ENCODE results near the gene ZNF91. TPM values are rescaled to one million over a fixed set of nuclear protein-coding genes. Genes with fewer than 3 reads are reported as not detected.

ZNF91 gene
- total RNA-seq, 1 experiment from 2014 or later = 43.5 TPM

GRCh38 chr19:23351806-23352205 lies 43.5 kb downstream of the ZNF91 start:
- no peak overlapping the region for H3K4me3 Mint-ChIP-seq
- H2AFZ ChIP-seq (ENCODE audit: low read length) = no peak overlapping the region
- no peak overlapping the region for H3K9ac ChIP-seq (ENCODE audit: extremely low read depth, insufficient read length, low read length)
- no peak overlapping the region for H3K14ac ChIP-seq (ENCODE audit: insufficient read depth, low read length)
- H2BK20ac ChIP-seq (ENCODE audit: low read depth, low read length, poor library complexity, severe bottlenecking) = no peak overlapping the region
- DNase-seq = no peak
- peaks cover 5% of the 10 kb centered on the region; the same call in 1 of the 2 replicates for H3K79me2 ChIP-seq (ENCODE audit: insufficient read depth, low read length)
- H3K79me1 ChIP-seq (ENCODE audit: insufficient read depth, low read depth, low read length, poor library complexity, severe bottlenecking) = peaks cover 6% of the 10 kb centered on the region
- no peak overlapping the region for H3K4me2 ChIP-seq (ENCODE audit: insufficient read depth, insufficient read length, low read length)
- peaks cover 89 to 99% (median 93%) of the 10 kb centered on the region in 3 experiments for H3K36me3 Mint-ChIP-seq (ENCODE audit: insufficient read depth in 1 of 3, low read depth in 3 of 3)
- no peak overlapping the region for H3K56ac ChIP-seq (ENCODE audit: insufficient read length, low read depth, low read length)
- no CpG with 5 or more reads among the region's 4 CpGs for WGBS (ENCODE audit: extremely low coverage, insufficient read length, low lambda C conversion rate)
- peaks cover 91 to 95% of the 10 kb centered on the region in 2 experiments for H3K9me3 Mint-ChIP-seq
- H4K20me1 ChIP-seq (ENCODE audit: control insufficient read depth, insufficient read depth, insufficient read length) = no peaks in the 10 kb centered on the region
- no peak overlapping the region for H4K91ac ChIP-seq (ENCODE audit: insufficient read length, low read depth, low read length)
- no peaks in the 10 kb centered on the region for H3K4me1 Mint-ChIP-seq
- no peak overlapping the region for H3K27ac Mint-ChIP-seq
- no peak for TF ChIP-seq CTCF (conservative IDR thresholded peaks at IDR 0.05)
- H3K4me1 ChIP-seq (ENCODE audit: insufficient read depth, low read length) = no peaks in the 10 kb centered on the region
- no peak overlapping the region for H2BK12ac ChIP-seq (ENCODE audit: insufficient read length, low read depth, low read length)
- no peak overlapping the region for H3K23ac ChIP-seq (ENCODE audit: insufficient read length, low read depth, low read length)
- H2AK5ac ChIP-seq (ENCODE audit: insufficient read length, low read length) = no peak overlapping the region
- no peaks in the 10 kb centered on the region for H3K23me2 ChIP-seq (ENCODE audit: insufficient read length, low read depth, low read length, poor library complexity, severe bottlenecking)
- H4K8ac ChIP-seq (replicated peaks; ENCODE audit: insufficient read length, low read depth, low read length) = no peak overlapping the region
- no peak overlapping the region for H3K18ac ChIP-seq (ENCODE audit: insufficient read length, low read depth, low read length)
- no peak overlapping the region for H3K4ac ChIP-seq (ENCODE audit: low read depth, low read length)
- no peak overlapping the region for H2BK120ac ChIP-seq (ENCODE audit: low read depth, low read length, poor library complexity, severe bottlenecking)
- no peak overlapping the region for H4K5ac ChIP-seq (ENCODE audit: insufficient read length, low read depth, low read length)
- no peaks in the 10 kb centered on the region for H3K27me3 ChIP-seq (ENCODE audit: insufficient read depth, low read length)
- peaks cover 51% of the 10 kb centered on the region for H3K9me3 ChIP-seq (ENCODE audit: control insufficient read depth, low read depth, low read length)
- H3K27ac ChIP-seq (ENCODE audit: insufficient read length, low read depth, low read length) = no peak overlapping the region
- H3K27me3 Mint-ChIP-seq (ENCODE audit: low read depth) = peaks cover 1% of the 10 kb centered on the region; the same call in 1 of the 2 replicates
- no peak overlapping the region for H3T11ph ChIP-seq (ENCODE audit: low read length)
- H2BK15ac ChIP-seq (ENCODE audit: low read depth, low read length) = no peak overlapping the region
- no peak overlapping the region for H2BK5ac ChIP-seq (ENCODE audit: insufficient read length, low read length)

Data from H9 (cell line).